Endothelial cell of umbilical vein (primary cell): Measurements from ENCODE around the gene A3GALT2.

ENCODE experiments used
- CTCF ChIP-seq, 2 donors: IDR thresholded peaks; 1 replicate in 1 of 2; 2 replicates in 1 of 2; pipeline ENCODE4 v1.5.1; 2011; ENCODE audit warnings: low read length in 2 of 2, mild to moderate bottlenecking in 2 of 2, moderate library complexity in 2 of 2, control low read depth in 1 of 2, inconsistent platforms in 1 of 2, low read depth in 1 of 2; ENCODE audit not compliant: insufficient read depth in 1 of 2; ENCODE audit errors: extremely low read depth in 1 of 2
- EZH2 ChIP-seq: IDR thresholded peaks from 2 replicates; pipeline ENCODE4 v1.6.1; 2012; ENCODE audit warnings: borderline replicate concordance, low read depth, mild to moderate bottlenecking, moderate library complexity, low read length, inconsistent platforms; ENCODE audit not compliant: severe bottlenecking
- POLR2A ChIP-seq: IDR thresholded peaks from 2 replicates; pipeline ENCODE4 v1.6.1; 2012; ENCODE audit warnings: low read depth, mild to moderate bottlenecking, control low read depth, low read length

GRCh38 chr1:33300673-33301072, 20.2 kb downstream of the A3GALT2 start:
- no peak for TF ChIP-seq CTCF (IDR thresholded peaks at IDR 0.05; ENCODE audit: extremely low read depth in 1 of 2, insufficient read depth in 1 of 2, low read depth in 1 of 2, low read length in 2 of 2)
- TF ChIP-seq POLR2A, result no peak
- no peak for TF ChIP-seq EZH2
